ENCODE results near the gene LRFN2.

Gene LRFN2

DNA sequence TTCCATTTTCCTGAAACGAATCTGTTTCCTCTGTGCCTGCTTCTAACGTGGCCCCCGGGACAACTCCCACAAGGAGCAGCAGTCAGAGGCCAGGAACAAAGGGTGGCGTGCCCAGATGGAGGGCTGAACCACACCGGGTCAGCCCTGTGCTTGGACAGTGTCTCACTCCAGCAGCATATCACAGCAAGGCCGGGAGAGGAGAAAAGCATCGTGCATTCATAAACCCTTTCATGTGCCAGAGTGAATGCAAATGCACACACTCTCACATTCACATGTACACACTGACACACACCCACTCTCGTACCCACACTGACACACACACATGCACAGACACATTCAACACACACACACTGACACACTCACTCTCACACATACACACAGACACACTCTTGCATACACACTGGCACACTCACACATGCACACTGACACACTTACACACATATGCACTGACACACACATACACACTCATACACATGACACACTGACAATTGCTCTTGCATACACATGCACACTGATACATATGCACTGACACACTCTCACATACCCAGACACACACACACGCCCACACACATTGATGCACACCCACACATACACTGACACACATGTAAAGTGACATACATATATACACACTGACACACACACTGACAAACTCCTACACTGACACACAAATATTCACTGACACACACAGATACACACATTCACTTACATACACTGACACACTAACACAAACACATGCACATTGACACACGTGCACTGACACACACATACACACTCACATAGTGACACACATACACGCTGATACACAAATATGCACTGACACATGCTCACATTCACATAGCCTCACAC, 237.0 kb downstream of the LRFN2 start:
- DNase-seq (ENCODE audit: low read depth): no peak

DNA sequence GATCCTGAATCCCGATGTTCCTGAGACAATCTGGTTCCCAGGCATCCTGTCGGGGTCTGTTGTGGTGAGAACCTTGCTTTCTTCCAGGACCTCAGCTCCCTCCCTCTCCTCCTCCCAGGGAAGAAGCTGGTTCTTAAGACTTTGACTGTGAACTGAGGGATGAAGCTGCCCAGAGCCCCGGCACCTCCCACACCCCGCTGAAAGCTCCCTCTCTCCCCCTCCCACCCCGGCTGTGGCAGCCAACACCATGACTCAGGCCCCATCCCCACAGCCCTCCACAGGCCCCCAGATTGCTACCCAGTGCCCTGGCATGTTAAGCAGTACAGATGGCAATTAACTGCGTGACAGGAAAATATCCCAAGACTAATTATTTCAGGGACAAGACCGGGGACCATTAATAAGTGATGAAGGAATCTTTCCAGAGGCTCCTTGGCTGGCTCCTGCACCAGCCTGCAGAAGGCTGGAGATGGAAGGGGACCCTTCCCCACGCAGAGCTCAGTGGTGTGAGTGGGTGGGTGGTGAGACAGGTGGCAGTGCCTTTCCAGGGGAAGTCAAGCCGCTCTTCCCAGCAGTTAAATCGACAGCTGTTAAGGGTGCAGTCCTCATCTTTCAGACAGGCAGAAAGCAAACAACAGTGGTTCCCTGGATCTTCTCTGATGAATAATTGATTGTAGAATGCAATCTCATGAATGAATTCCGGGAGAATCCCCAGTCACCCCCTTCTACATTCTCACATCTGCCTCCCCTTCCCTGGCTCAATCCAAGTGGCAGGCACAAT, 237.9 kb downstream of the LRFN2 start:
- no peak for DNase-seq (ENCODE audit: low read depth)

DNA sequence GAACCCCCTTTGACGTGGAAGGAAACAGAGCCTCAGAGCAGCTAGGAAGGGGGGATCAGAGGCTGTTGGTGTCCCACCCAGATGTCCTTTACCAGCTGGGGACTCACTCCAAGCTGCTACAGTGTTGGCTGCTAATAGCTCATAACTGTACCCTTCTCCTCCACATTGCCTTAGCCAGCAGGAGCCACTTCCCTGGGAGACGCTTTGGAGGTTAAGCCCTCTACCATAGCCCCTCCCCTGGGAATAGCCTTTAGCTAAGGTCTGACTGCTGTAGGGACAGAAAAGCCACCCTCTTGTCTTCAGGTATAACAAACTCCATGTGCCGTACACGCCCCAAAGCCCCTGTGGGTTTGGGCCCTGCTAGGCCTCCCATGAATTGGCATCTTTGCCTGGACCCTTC, 238.6 kb downstream of the LRFN2 start:
- DNase-seq (ENCODE audit: low read depth): no peak

DNA sequence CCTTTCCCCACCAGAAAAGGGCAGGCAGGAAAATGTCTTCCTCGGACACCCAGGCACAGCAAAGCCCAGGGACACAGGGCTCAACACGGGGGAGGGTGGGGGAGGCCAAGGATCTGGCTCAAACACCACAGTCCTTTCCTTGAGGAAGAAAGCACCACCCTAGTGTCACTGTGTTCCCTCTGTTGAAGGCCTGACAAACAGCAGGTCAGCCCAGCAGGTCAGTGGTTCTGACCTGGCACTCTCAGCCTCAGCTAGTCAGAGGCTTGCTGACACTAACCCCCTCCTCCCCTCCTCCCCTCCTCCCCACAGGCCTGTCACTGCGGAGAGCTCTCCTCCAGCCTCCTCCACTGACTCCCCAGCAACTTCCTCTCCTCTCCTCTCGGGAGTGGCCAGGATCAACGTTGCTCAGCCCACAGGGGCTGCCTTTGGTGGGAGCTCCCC, 239.6 kb downstream of the LRFN2 start:
- DNase-seq (ENCODE audit: low read depth): no peak

DNA sequence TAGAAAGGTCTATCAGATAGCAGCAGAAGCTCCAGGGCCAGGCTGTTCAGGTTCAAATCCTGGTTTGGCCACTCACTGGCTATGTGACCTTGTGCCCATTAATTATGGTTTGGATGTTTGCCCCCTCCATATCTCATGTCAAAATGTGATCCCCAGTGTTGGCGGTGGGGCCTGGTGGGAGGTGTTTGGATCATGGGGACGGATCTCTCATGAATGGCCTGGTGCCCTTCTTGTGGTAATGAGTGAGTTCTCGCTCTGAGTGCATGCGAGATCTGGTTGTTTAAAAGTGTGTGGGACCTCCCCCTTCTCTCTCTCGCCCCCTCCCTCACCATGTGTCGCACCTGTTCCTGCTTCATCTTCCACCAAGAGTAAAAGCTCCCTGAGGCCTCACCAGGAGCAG, 240.9 kb downstream of the LRFN2 start:
- no peak for DNase-seq (ENCODE audit: low read depth)

DNA sequence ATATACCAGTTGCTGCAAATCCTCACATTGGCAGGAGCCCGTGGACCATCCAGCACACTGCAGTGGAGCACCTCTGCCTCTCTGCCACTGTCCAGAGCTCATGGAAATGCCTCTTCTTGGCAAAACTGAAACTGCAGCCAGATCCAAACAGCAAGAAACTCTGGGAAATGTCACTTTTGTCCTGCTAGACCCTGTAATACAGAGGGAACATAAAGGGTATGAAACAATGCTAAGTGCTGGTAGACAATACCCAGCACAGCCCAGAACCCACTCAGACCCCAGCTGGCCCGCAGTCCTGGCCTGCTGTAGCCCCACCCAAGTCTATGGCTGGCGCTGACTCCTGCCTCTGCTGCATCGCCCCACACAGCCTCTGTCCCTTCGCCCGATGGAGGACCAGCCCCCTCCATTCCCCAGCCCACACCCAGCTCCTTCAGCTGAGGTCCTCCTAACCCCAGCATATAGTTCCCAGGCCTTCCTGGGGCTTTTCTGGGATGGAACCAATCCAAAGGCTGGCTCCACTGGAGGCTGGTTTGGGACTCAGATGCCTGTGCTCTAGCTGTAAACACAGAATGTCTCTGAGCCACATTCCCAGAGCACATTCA, 242.5 kb downstream of the LRFN2 start:
- DNase-seq (ENCODE audit: low read depth): no peak

DNA sequence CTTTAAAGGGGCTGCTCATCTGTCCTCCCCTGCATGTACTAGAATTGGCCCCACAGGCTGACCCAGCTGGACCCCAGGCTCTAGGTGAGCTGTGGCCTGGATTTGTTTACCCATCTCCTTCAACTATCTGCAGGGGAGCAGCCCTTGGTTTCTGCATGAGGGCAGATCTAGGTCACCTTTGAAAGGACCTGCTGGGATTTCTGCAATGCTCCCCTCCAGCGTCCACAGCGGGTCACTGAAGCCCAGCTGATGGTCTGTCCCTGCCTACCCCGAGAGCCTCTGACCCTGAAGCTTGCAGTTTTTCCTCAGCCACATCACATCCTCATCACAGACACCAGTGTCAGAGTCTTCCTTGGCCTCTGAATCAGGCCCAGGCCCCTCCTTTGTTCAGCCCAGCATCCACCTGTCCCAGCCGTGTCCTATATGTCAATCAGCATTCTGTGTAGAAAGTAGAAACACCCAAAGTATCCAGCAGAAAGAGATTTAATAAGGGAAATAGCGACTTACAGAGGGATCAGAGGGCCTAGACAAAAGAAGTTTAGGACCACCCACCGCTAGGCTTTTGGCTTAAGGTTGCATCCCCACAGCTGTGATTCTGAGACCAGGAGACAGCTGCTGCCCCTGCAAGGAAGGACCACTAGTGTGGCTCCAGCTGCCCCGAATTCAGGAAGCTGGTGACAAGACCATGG, 243.1 kb downstream of the LRFN2 start:
- DNase-seq (ENCODE audit: low read depth): no peak

DNA sequence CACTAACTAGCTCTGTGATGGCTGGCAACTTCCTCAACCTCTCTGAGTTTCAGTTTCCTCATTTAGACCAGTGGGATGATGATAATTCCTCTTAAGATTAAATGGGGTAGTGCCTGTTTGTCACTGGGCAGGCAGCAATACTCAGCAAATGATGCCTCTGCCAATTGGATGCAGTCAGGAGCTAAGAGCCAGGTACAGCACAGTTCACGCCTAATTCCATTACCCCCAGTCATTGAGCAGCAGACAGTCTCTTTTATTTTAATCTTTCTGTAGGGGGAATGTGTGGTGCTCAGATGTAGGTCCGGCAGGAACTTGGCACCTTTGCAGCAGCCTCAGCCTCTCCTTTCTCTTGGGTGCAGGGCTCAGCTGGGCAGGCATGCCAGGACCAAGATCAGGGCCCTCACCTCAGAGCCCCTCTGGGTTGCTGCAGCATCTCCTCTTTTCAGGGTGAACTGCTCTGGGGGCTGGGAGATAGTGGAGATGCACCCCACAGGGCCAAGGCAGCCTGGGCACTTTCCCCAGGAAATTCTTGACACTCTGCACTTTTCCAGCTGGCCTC, 243.8 kb downstream of the LRFN2 start:
- no peak for DNase-seq (ENCODE audit: low read depth)

DNA sequence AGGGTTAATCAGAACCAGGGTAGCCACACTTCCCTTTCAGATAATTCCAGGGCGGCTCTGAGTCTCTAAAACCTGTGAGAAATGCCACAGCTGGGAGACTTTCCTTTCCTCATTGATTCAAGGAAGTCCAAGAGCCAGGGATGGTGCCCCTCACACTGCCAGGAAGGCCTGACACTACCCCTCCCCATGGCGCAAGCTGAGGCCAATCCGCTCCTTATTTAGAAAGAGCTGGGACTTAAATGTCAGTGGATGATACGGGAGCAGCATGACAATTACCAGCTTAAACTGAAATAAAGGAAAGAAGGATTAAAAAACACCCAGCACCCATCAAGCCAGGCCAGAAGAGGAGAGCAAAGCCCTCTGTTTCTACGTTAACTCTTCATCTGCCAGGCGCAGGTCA, 244.4 kb downstream of the LRFN2 start:
- DNase-seq (ENCODE audit: low read depth): no peak

DNA sequence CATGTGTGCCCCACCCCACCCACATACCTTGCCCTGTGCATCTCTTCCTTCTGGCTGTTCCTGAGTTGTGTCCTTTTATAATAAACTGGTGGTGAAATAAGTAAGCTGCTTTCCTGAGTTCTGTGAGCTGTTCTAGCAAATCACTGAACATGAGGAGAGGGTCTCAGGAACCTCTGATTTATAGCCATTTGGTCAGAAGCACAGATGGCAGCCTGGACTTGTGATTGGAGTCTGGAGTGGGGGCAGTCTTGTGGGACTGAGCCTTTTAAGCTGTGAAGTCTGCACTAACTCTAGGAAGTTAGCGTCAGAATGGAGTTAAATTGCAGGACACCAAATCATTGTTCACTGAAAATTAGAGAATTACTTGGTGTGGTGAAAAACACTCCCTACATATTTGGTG, 245.4 kb downstream of the LRFN2 start:
- no peak for DNase-seq (ENCODE audit: low read depth)

All from stromal cell of bone marrow (primary cell).